Right lobe of liver (tissue), 4 donors: Measurements from ENCODE around the gene DHRSX.

Source experiments
- CTCF ChIP-seq, 4 donors: fragments of 200-600 bp in 3 of 4; fragments of 450-650 bp in 1 of 4; IDR thresholded peaks; one replicate each; pipeline versions ENCODE4 v1.5.1 to v1.8.0; 2016 to 2022; ENCODE audit warnings: antibody characterized with exemption in 4 of 4, mild to moderate bottlenecking in 2 of 4
- POLR2A ChIP-seq: fragments of 450-650 bp; IDR thresholded peaks from one replicate; pipeline ENCODE4 v1.6.1; 2017; ENCODE audit warnings: antibody characterized with exemption, mild to moderate bottlenecking
- donor health status: DM: no; HTN: no; CAD: no.
- donor health status: DM: no; HTN: no; CAD: no.
- donor health status: DM: no; HTN: yes; CAD: no.

- no peak for TF ChIP-seq CTCF (IDR thresholded peaks at IDR 0.05)
- no peak for TF ChIP-seq POLR2A
Observed at GRCh38 chrX:2451501-2452316, 49.1 kb downstream of the DHRSX start.
